ENCODE results near the gene DCAF8.

- TF ChIP-seq SMC3 (IDR thresholded peaks at IDR 0.05; ENCODE audit: low read depth, low read length) (no peak), CTCF (conservative IDR thresholded peaks at IDR 0.05; ENCODE audit: low read depth, low read length) (no peak), MAFK (IDR thresholded peaks at IDR 0.05; ENCODE audit: low read depth, low read length) (no peak), POLR2A (IDR thresholded peaks at IDR 0.05; ENCODE audit: low read depth, low read length) (no peak), NFE2L2 (IDR thresholded peaks at IDR 0.05; ENCODE audit: low read depth, low read length) (no peak), RAD21 (IDR thresholded peaks at IDR 0.05; ENCODE audit: low read length) (no peak), CEBPB (IDR thresholded peaks at IDR 0.05; ENCODE audit: low read depth, low read length) (no peak)
Observed at GRCh38 chr1:160200786-160201185, 61.6 kb downstream of the DCAF8 start.

Measured in IMR-90 (cell line).